Islet precursor cell (in vitro differentiated cells): ENCODE data around the gene CCDC141.
A peak's percentile ranks its signal among the peaks of the same experiment; 100 is the strongest.

Experiments used
- DNase-seq: peaks from one replicate; pipeline ENCODE4 v3.0.0-alpha.2; 2018

CCDC141 gene

GRCh38 chr2:178962805-178963433 is 87.0 kb downstream of the CCDC141 start:
- DNase-seq = no peak

GRCh38 chr2:178962152-178962551 is 87.8 kb downstream of the CCDC141 start:
- DNase-seq = no peak

- DNase-seq = no peak
Measured at GRCh38 chr2:178954049-178954448, 95.9 kb downstream of the CCDC141 start.

DNA sequence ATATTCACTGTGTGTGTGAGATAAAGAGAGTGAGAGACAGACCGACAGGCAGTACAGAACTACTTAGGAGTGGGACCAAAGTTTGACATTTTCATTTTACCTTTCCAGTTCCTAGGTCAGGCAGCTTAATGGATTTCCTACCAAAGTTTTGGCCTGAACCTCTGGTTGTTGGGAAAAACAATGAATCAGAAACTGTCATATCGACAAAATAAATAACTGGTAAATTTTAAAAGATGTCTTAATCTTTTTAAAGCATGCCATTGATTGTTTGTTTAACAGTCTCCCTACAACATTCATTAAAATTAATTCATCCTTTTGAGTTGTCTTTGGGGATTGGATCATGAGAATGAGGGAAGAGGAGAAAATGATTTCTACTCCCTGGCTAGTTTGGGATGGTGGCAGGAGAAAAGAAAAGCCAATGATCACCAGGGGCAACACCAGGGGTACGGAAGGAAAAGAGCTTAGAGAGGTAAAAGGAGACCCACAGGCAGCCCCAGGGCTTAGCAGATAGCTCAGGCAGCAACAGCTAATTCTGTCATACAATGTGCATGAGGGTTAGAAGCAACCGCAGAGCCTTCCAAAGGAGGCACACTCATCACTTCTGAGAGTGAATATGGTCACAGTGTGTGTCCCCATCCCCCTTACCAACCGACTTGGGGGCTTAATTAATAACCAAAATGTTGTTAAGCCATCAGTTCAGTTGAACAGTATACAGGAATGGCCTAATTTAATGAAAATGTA is 98.5 kb downstream of the CCDC141 start:
- no peak for DNase-seq

DNA sequence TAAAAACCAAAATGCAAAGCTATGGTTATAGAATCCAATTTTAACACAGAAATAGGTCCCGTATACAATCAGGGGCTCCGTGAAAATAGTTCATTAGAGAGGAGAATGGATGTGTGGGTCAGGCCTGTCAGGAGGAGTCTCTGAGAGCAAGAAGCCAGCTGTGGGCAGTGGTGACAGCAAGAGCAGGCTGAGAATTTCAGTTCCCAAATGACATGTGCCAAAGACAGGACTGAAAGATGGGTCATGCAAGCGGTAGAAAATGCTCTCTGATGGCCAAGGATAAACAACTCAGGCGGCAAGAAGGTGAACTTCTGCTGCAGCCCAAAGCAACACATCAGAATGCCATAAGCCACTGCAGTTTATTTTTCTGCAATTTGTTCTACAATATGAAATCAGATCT is 100.4 kb downstream of the CCDC141 start:
- DNase-seq = no peak

DNA sequence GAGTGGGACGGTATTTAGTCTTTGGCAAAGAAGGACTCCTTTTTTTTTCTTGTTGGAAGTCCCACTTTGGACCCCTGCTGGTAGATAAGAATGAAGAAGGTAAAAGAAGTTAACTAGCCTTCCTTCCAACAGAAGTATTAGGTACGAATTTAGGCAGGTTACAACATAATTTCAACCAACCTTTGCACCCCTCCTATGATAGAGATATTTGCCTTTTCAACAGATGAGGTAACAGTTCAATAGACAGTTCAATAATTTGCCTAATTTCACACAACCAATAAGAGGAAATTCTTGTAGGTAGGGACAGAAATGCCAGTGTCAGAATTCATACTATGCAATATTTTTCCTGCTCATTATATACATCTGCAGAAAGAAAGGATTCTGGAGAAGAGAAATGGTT is 100.8 kb downstream of the CCDC141 start:
- no peak for DNase-seq

DNA sequence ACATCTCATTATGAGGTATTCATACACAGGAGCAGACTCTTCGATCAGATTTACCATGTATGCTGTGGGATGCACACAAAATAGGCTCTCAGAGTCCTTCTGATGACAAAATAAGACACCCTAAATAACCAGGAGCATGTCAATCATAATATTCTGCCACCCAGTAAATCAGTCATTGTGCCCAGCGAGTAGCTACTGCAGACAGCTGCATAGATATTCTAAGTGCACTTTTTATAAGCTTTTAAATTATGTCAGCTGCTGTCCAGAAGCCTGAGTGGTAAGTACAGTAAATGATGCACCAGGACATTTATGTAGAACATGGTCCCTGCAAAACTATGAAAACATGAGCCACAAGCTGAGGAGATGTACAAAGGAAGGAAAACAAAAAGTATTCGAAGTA is 102.9 kb downstream of the CCDC141 start:
- no peak for DNase-seq

- no peak for DNase-seq
Measured at GRCh38 chr2:178946494-178946893, 103.4 kb downstream of the CCDC141 start.

DNA sequence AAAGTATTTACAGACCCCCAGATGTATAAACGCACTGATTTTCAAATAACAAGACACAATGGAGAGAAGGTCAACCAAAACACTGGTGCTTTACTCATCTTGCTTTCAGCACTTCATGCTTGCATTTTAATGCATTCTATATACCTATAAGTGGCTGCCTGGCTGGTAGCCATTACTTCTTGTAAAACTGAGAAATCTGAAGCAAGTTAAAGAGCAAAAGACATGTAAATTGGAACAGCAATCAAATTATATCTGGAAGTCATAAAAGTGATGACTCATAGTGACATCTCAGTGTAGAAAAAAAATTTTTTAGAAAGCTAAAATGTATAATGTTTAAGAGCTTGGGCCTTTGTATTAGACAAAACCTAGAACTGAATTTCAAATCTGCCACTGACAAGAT is 106.2 kb downstream of the CCDC141 start:
- no peak for DNase-seq

DNA sequence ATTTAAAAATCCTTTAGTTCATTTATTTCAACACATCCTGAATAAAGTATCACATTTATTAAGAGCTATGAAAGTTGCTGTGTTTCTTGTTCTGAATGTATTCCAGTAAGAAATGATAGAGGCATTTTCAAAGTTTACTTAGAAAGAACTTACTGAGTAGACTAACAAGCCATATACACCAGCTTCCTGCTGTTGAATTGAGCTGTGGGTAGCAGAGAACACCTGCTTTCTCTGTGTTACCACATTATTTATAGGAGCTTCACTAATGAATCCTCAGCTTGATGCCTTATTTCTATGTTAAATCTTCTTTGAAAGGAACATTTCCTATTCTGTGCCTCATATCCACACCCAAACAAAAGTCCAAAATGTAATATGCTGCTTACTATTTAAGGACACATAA is 115.4 kb downstream of the CCDC141 start:
- no peak for DNase-seq

DNA sequence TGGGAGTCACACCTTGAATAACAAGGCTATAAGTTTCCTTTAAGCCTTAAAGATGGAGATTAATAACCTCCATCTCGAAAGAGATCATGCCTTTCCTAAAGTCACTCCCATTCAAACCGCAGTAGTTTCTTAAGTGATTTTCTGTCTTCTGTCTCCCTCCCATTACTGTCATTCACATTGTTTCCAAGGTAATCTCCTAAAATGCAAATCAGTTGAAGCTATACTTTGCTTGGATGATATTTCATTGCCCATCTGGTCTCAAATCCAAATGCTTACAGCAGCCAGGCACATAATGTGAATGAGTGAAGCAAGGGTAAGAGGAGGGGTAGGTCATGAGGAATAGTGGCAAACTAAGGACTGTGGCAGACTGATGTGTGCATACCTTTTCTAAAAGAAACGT is 116.4 kb downstream of the CCDC141 start:
- no peak for DNase-seq

DNA sequence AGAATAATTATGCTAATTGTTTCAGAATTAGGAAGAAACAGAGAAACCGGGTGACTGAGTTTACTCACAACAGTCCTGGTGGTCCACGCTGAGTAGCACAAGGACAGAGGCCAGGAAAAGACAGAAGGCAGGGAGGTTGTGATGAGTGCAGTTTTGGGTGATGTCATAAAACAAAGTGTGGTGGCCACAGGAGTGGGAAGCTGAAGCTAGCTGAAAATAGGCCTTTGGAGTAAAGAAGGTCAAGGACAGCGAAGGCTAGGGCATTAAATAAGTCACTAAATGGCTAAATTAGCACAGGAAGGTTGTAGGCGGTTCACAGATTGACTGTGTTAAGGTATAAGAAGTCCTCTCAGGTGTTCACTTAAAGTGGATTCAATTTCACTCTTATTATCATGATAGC is 121.9 kb downstream of the CCDC141 start:
- no peak for DNase-seq

DNA sequence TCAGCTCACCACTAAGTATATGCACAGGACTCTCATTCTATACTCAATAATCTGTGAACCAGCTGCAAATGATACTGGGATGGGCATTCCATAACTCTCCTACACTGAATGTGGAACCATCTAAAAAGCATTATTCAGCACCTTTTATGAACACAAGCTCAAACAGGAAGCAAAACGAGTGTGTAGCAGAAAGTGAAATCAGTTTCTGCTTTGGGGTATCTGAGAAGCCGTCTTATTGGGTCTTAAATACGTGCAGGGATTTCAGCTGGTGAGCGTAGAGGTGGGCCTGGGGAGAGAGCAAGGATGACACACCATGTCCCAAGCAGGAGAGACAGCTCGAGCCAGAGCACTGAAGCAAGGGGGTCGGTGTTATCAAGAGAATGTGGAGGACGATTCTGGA is 122.8 kb downstream of the CCDC141 start:
- DNase-seq = no peak

- DNase-seq = no peak
Measured at GRCh38 chr2:178924817-178925216, 125.1 kb downstream of the CCDC141 start.

- no peak for DNase-seq
Measured at GRCh38 chr2:178923546-178923945, 126.4 kb downstream of the CCDC141 start.

DNA sequence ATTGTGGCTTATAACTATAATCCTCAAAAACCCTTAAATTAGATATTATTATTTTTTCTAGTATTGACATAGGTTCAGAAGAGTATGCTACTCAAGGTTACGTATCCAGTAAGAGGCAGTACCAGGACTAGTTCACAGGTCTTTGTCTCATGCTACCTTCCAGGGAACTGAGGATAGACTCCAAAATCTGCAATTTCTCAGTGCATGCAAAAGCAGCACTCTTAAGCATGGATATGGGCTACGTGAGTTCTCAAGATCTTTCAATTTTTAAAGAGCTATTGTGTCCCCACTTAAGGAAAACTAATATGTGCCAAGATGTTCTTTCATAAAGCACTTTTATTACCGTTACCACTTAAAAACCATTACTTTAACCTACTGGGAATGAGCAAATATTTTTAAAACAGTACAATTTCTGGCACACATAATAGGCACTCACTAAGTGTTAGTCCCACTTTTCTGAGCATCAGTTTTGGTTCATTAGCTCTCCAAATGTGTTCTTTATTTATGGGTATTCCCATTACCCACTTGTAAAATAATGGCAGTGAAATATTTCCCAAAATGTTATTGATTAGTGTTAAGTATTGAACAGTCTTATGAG is 128.9 kb downstream of the CCDC141 start:
- no peak for DNase-seq

GRCh38 chr2:178917555-178917954 is 132.4 kb downstream of the CCDC141 start:
- DNase-seq = no peak

- DNase-seq = no peak
Measured at GRCh38 chr2:178915423-178916173, 134.3 kb downstream of the CCDC141 start.

- DNase-seq = peak; percentile 93
Measured at GRCh38 chr2:178914259-178914849, 135.6 kb downstream of the CCDC141 start.

- DNase-seq = no peak
Measured at GRCh38 chr2:178913049-178913441, 136.9 kb downstream of the CCDC141 start.

GRCh38 chr2:178912416-178913048 is 137.4 kb downstream of the CCDC141 start:
- no peak for DNase-seq

GRCh38 chr2:178911039-178911438 is 138.9 kb downstream of the CCDC141 start:
- no peak for DNase-seq

- no peak for DNase-seq
Measured at GRCh38 chr2:178910005-178910404, 139.9 kb downstream of the CCDC141 start.
